Measurements from ENCODE around the gene VTCN1. TPM values are rescaled to one million over a fixed set of nuclear protein-coding genes. Genes with fewer than 3 reads are reported as not detected.
A peak's percentile ranks its signal among the peaks of the same experiment; 100 is the strongest.

VTCN1 gene
- polyA plus RNA-seq, 1 donor from 2014 or later: 2.1 TPM

DNA sequence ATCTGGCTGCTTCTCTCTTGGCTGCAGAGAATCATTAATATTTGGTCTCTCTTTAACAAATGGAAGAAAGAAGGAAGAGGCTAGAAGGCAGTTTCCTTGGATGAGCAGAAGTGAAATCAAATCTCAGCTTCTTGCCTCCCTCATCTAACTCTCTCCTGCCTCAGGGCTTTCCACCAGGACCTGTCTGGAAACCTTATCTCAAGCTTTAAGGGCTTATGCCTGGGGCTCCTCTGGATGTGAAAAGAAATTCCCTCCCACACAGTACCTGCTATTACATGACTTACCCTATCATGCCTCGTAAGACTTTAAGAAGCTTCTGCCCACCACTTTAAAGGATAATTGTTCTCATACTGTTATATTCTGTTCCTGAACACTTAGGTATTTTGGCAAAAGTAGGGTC is 8.9 kb downstream of the VTCN1 start:
- no peak overlapping the region for H3K27ac ChIP-seq (ENCODE audit: low read length)
- H3K79me2 ChIP-seq (replicated peaks; ENCODE audit: insufficient read depth, low read length): no peaks in the 10 kb centered on the region
- H3K9ac ChIP-seq (ENCODE audit: low read length): no peak overlapping the region
- TF ChIP-seq MXI1 (conservative IDR thresholded peaks at IDR 0.05; ENCODE audit: poor library complexity, severe bottlenecking): no peak
- TF ChIP-seq, protein P1, sequence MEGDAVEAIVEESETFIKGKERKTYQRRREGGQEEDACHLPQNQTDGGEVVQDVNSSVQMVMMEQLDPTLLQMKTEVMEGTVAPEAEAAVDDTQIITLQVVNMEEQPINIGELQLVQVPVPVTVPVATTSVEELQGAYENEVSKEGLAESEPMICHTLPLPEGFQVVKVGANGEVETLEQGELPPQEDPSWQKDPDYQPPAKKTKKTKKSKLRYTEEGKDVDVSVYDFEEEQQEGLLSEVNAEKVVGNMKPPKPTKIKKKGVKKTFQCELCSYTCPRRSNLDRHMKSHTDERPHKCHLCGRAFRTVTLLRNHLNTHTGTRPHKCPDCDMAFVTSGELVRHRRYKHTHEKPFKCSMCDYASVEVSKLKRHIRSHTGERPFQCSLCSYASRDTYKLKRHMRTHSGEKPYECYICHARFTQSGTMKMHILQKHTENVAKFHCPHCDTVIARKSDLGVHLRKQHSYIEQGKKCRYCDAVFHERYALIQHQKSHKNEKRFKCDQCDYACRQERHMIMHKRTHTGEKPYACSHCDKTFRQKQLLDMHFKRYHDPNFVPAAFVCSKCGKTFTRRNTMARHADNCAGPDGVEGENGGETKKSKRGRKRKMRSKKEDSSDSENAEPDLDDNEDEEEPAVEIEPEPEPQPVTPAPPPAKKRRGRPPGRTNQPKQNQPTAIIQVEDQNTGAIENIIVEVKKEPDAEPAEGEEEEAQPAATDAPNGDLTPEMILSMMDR (IDR thresholded peaks at IDR 0.05; ENCODE audit: poor library complexity, severe bottlenecking): no peak
- TF ChIP-seq, protein P2, sequence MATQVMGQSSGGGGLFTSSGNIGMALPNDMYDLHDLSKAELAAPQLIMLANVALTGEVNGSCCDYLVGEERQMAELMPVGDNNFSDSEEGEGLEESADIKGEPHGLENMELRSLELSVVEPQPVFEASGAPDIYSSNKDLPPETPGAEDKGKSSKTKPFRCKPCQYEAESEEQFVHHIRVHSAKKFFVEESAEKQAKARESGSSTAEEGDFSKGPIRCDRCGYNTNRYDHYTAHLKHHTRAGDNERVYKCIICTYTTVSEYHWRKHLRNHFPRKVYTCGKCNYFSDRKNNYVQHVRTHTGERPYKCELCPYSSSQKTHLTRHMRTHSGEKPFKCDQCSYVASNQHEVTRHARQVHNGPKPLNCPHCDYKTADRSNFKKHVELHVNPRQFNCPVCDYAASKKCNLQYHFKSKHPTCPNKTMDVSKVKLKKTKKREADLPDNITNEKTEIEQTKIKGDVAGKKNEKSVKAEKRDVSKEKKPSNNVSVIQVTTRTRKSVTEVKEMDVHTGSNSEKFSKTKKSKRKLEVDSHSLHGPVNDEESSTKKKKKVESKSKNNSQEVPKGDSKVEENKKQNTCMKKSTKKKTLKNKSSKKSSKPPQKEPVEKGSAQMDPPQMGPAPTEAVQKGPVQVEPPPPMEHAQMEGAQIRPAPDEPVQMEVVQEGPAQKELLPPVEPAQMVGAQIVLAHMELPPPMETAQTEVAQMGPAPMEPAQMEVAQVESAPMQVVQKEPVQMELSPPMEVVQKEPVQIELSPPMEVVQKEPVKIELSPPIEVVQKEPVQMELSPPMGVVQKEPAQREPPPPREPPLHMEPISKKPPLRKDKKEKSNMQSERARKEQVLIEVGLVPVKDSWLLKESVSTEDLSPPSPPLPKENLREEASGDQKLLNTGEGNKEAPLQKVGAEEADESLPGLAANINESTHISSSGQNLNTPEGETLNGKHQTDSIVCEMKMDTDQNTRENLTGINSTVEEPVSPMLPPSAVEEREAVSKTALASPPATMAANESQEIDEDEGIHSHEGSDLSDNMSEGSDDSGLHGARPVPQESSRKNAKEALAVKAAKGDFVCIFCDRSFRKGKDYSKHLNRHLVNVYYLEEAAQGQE (IDR thresholded peaks at IDR 0.05; ENCODE audit: borderline replicate concordance): no peak
- no peak for TF ChIP-seq TAF1 (IDR thresholded peaks at IDR 0.05; ENCODE audit: low read depth)
- TF ChIP-seq POLR2AphosphoS5 (IDR thresholded peaks at IDR 0.05): no peak
- TF ChIP-seq EP300 (conservative IDR thresholded peaks at IDR 0.05; ENCODE audit: poor library complexity, severe bottlenecking): no peak
- no peak for TF ChIP-seq SMC3 (conservative IDR thresholded peaks at IDR 0.05; ENCODE audit: poor library complexity)
- TF ChIP-seq EZH2 (IDR thresholded peaks at IDR 0.05; ENCODE audit: borderline replicate concordance, insufficient read depth, low read length, poor library complexity, severe bottlenecking): no peak
- no peak for TF ChIP-seq RAD21 (conservative IDR thresholded peaks at IDR 0.05)
- H3K4me3 ChIP-seq (ENCODE audit: low read length): no peak overlapping the region
- H3F3A ChIP-seq (ENCODE audit: insufficient read depth, low read length, poor library complexity, severe bottlenecking): no peaks in the 10 kb centered on the region
- H3K9me2 ChIP-seq (ENCODE audit: insufficient read depth, low read length): no peaks in the 10 kb centered on the region
- H4K20me1 ChIP-seq (ENCODE audit: insufficient read depth): no peaks in the 10 kb centered on the region
- no peaks in the 10 kb centered on the region for H3K9me3 ChIP-seq (ENCODE audit: low read length)
- no peak overlapping the region for H3K4me2 ChIP-seq (ENCODE audit: low read length)
- H3K36me3 ChIP-seq (ENCODE audit: insufficient read depth, low read length): no peaks in the 10 kb centered on the region
- H3K27me3 ChIP-seq (ENCODE audit: insufficient read depth, low read depth, low read length): no peaks in the 10 kb centered on the region
- H2AFZ ChIP-seq (ENCODE audit: low read depth, low read length): no peak overlapping the region

DNA sequence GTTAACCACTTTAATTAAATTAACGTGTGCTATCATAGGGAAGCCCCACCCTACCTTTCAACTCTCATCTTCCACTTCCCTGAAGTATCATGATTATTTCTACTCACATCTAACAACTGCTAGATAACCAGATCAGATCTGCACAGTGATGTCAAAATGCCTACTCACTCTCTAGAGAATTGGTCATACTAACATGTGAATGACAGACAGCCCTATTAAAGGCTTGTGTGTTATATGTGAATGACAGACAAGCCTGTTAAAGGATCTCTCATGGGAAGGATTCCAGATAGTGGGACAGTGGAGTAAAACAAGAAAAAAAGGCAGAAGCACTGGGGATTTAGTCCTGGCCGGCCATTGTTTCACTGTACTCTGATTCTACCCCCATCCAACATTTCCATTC is 12.6 kb downstream of the VTCN1 start:
- Histone ChIP-seq H3K4me2 (ENCODE audit: low read length) (peak overlapping the region; percentile 38), H3K9ac (ENCODE audit: low read length) (no peak overlapping the region), H3K36me3 (ENCODE audit: insufficient read depth, low read length) (no peaks in the 10 kb centered on the region), H4K20me1 (ENCODE audit: insufficient read depth) (no peaks in the 10 kb centered on the region), H3K27me3 (ENCODE audit: insufficient read depth, low read depth, low read length) (no peaks in the 10 kb centered on the region), H2AFZ (ENCODE audit: low read depth, low read length) (no peak overlapping the region), H3K9me2 (ENCODE audit: insufficient read depth, low read length) (no peaks in the 10 kb centered on the region), H3K79me2 (replicated peaks; ENCODE audit: insufficient read depth, low read length) (no peaks in the 10 kb centered on the region), H3K9me3 (ENCODE audit: low read length) (no peaks in the 10 kb centered on the region), H3F3A (ENCODE audit: insufficient read depth, low read length, poor library complexity, severe bottlenecking) (no peaks in the 10 kb centered on the region), H3K27ac (ENCODE audit: low read length) (peak overlapping the region; percentile 64), H3K4me3 (ENCODE audit: low read length) (peak overlapping the region; percentile 21)
- TF ChIP-seq, protein P2 (IDR thresholded peaks at IDR 0.05; ENCODE audit: borderline replicate concordance): no peak
- peak; percentile 84 for TF ChIP-seq POLR2AphosphoS5 (IDR thresholded peaks at IDR 0.05)
- peak; percentile 95 for TF ChIP-seq EP300 (conservative IDR thresholded peaks at IDR 0.05; ENCODE audit: poor library complexity, severe bottlenecking)

All from neural cell (in vitro differentiated cells).